Stimulated activated naive B cell treated with anti-CD40 and anti-IgM and Interleukin-4, amounts not matched to agents 10 μg/mL and 1 μg/mL and 100 μg/mL, for 72 hours (primary cell): ENCODE measurements around the gene INPP5B.

Source experiments
- ATAC-seq, 2 donors: fragments of 150-1000 bp; cut with Tn5 transposase; replicated peaks; 2 replicates each; pipeline ENCODE4 v1.10.0; 2021; ENCODE audit warnings: moderate library complexity in 1 of 2
- DNase-seq: peaks from one replicate; pipeline ENCODE4 v3.0.0; 2021
- H3K27ac Mint-ChIP-seq: one replicate; pipeline ENCODE4 v1.8.0; 2022; ENCODE audit warnings: mild to moderate bottlenecking, mixed read lengths
- H3K27me3 Mint-ChIP-seq, 2 donors: one replicate each; pipeline ENCODE4 v1.8.0; 2022; ENCODE audit warnings: mixed read lengths in 2 of 2
- H3K36me3 Mint-ChIP-seq, 2 donors: one replicate each; pipeline ENCODE4 v1.8.0; 2022; ENCODE audit warnings: mixed read lengths in 2 of 2, mild to moderate bottlenecking in 1 of 2
- H3K4me1 Mint-ChIP-seq, 2 donors: one replicate each; pipeline ENCODE4 v1.8.0; 2022; ENCODE audit warnings: mixed read lengths in 2 of 2, mild to moderate bottlenecking in 1 of 2
- H3K4me3 Mint-ChIP-seq, 2 donors: one replicate each; pipeline ENCODE4 v1.8.0; 2022; ENCODE audit warnings: mild to moderate bottlenecking in 2 of 2, mixed read lengths in 2 of 2, moderate library complexity in 1 of 2
- H3K9me3 Mint-ChIP-seq, 2 donors: one replicate each; pipeline ENCODE4 v1.8.0; 2022; ENCODE audit warnings: mixed read lengths in 2 of 2, mild to moderate bottlenecking in 1 of 2

Gene INPP5B

GRCh38 chr1:37892151-37893047, 54.5 kb downstream of the INPP5B start:
- Mint-ChIP-seq H3K36me3 (peaks cover 25 to 34% of the 10 kb centered on the region in 2 donors), H3K4me1 (peaks cover 7 to 9% of the 10 kb centered on the region in 2 donors), H3K4me3 (no peak overlapping the region), H3K27ac (peak overlapping the region; percentile 59), H3K27me3 (no peaks in the 10 kb centered on the region), H3K9me3 (peaks cover 6% of the 10 kb centered on the region in 2 donors)
- ATAC-seq (no peak), DNase-seq (no peak)

- ATAC-seq (peak; percentile 56 to 77), DNase-seq (no peak)
- Mint-ChIP-seq H3K27ac (no peak overlapping the region), H3K9me3 (peaks cover 6% of the 10 kb centered on the region in 2 donors), H3K4me3 (no peak overlapping the region), H3K27me3 (no peaks in the 10 kb centered on the region), H3K4me1 (peaks cover 7 to 9% of the 10 kb centered on the region in 2 donors), H3K36me3 (peaks cover 30 to 42% of the 10 kb centered on the region in 2 donors)
Measured at GRCh38 chr1:37890378-37891014, 56.4 kb downstream of the INPP5B start.

GRCh38 chr1:37888022-37888700, 58.7 kb downstream of the INPP5B start:
- H3K27ac Mint-ChIP-seq: no peak overlapping the region
- no peaks in the 10 kb centered on the region for H3K27me3 Mint-ChIP-seq
- DNase-seq (no peak), ATAC-seq (no peak)
- H3K36me3 Mint-ChIP-seq: peaks cover 22 to 42% of the 10 kb centered on the region in 2 donors
- peaks cover 0 to under 1% of the 10 kb centered on the region in 2 donors for H3K4me1 Mint-ChIP-seq
- no peak overlapping the region for H3K4me3 Mint-ChIP-seq
- no peaks in the 10 kb centered on the region for H3K9me3 Mint-ChIP-seq

- no peak for ATAC-seq
- peak overlapping the region; percentile 72 for H3K27ac Mint-ChIP-seq
- H3K9me3 Mint-ChIP-seq: no peaks in the 10 kb centered on the region
- H3K4me3 Mint-ChIP-seq: no peak overlapping the region
- H3K4me1 Mint-ChIP-seq: no peaks in the 10 kb centered on the region
- H3K27me3 Mint-ChIP-seq: no peaks in the 10 kb centered on the region
- no peak for DNase-seq
- peaks cover 33 to 56% of the 10 kb centered on the region in 2 donors for H3K36me3 Mint-ChIP-seq
Measured at GRCh38 chr1:37884145-37884544, 62.7 kb downstream of the INPP5B start.

- no peaks in the 10 kb centered on the region for H3K4me1 Mint-ChIP-seq
- H3K4me3 Mint-ChIP-seq: no peak overlapping the region
- no peaks in the 10 kb centered on the region for H3K27me3 Mint-ChIP-seq
- no peak overlapping the region for H3K27ac Mint-ChIP-seq
- H3K9me3 Mint-ChIP-seq: no peaks in the 10 kb centered on the region
- DNase-seq (no peak), ATAC-seq (no peak)
- H3K36me3 Mint-ChIP-seq: peaks cover 33 to 56% of the 10 kb centered on the region in 2 donors
Measured at GRCh38 chr1:37883671-37884070, 63.2 kb downstream of the INPP5B start.

- Mint-ChIP-seq H3K4me1 (no peaks in the 10 kb centered on the region), H3K27ac (no peak overlapping the region), H3K9me3 (no peaks in the 10 kb centered on the region), H3K27me3 (no peaks in the 10 kb centered on the region), H3K36me3 (peaks cover 45 to 51% of the 10 kb centered on the region in 2 donors), H3K4me3 (no peak overlapping the region)
- DNase-seq (no peak), ATAC-seq (no peak)
Measured at GRCh38 chr1:37879865-37880264, 67.0 kb downstream of the INPP5B start.

GRCh38 chr1:37878071-37878470, 68.8 kb downstream of the INPP5B start:
- Mint-ChIP-seq H3K4me1 (peaks cover 0 to 5% of the 10 kb centered on the region in 2 donors), H3K4me3 (no peak overlapping the region), H3K36me3 (peaks cover 51 to 56% of the 10 kb centered on the region in 2 donors), H3K27ac (no peak overlapping the region), H3K27me3 (no peaks in the 10 kb centered on the region), H3K9me3 (no peaks in the 10 kb centered on the region)
- DNase-seq: no peak
- ATAC-seq: no peak

- DNase-seq: no peak
Measured at GRCh38 chr1:37875833-37876232, 71.0 kb downstream of the INPP5B start.

GRCh38 chr1:37872692-37873091, 74.2 kb downstream of the INPP5B start:
- DNase-seq: no peak
- Mint-ChIP-seq H3K4me1 (peaks cover 0 to 5% of the 10 kb centered on the region in 2 donors), H3K36me3 (peaks cover 56 to 57% of the 10 kb centered on the region in 2 donors), H3K27me3 (no peaks in the 10 kb centered on the region), H3K4me3 (no peak overlapping the region), H3K9me3 (no peaks in the 10 kb centered on the region), H3K27ac (no peak overlapping the region)
- ATAC-seq: no peak

More at GRCh38 chr1:37875833-37876232, 71.0 kb downstream of the INPP5B start:
- H3K27me3 Mint-ChIP-seq: no peaks in the 10 kb centered on the region
- H3K36me3 Mint-ChIP-seq: peaks cover 46 to 54% of the 10 kb centered on the region in 2 donors
- H3K9me3 Mint-ChIP-seq: no peaks in the 10 kb centered on the region
- H3K4me3 Mint-ChIP-seq: no peak overlapping the region
- H3K27ac Mint-ChIP-seq: no peak overlapping the region
- peak in 1 of 2 donors; percentile 34 for ATAC-seq
- H3K4me1 Mint-ChIP-seq: peaks cover 0 to 5% of the 10 kb centered on the region in 2 donors

- H3K9me3 Mint-ChIP-seq: no peaks in the 10 kb centered on the region
Measured at GRCh38 chr1:37868466-37868865, 78.4 kb downstream of the INPP5B start.

GRCh38 chr1:37867784-37868183, 79.1 kb downstream of the INPP5B start:
- ATAC-seq: no peak
- Mint-ChIP-seq H3K27ac (no peak overlapping the region), H3K27me3 (no peaks in the 10 kb centered on the region), H3K4me1 (peaks cover 0 to 7% of the 10 kb centered on the region in 2 donors), H3K4me3 (no peak overlapping the region), H3K9me3 (no peaks in the 10 kb centered on the region), H3K36me3 (peaks cover 44 to 56% of the 10 kb centered on the region in 2 donors)
- DNase-seq: no peak

More at GRCh38 chr1:37868466-37868865, 78.4 kb downstream of the INPP5B start:
- Mint-ChIP-seq H3K4me1 (peaks cover 0 to 7% of the 10 kb centered on the region in 2 donors), H3K36me3 (peaks cover 49 to 60% of the 10 kb centered on the region in 2 donors), H3K4me3 (no peak overlapping the region), H3K27ac (no peak overlapping the region), H3K27me3 (no peaks in the 10 kb centered on the region)
- DNase-seq: no peak
- ATAC-seq: no peak

- no peaks in the 10 kb centered on the region for H3K27me3 Mint-ChIP-seq
- DNase-seq: no peak
Measured at GRCh38 chr1:37866491-37866890, 80.4 kb downstream of the INPP5B start.

GRCh38 chr1:37865348-37866120, 81.3 kb downstream of the INPP5B start:
- ATAC-seq (peak in 1 of 2 donors; percentile 20), DNase-seq (no peak)
- H3K4me1 Mint-ChIP-seq: peaks cover 0 to 9% of the 10 kb centered on the region in 2 donors
- H3K27ac Mint-ChIP-seq: peak overlapping the region; percentile 15
- H3K4me3 Mint-ChIP-seq: no peak overlapping the region
- H3K36me3 Mint-ChIP-seq: peaks cover 37 to 52% of the 10 kb centered on the region in 2 donors
- H3K27me3 Mint-ChIP-seq: no peaks in the 10 kb centered on the region
- no peaks in the 10 kb centered on the region for H3K9me3 Mint-ChIP-seq

More at GRCh38 chr1:37866491-37866890, 80.4 kb downstream of the INPP5B start:
- H3K27ac Mint-ChIP-seq: no peak overlapping the region
- peaks cover 42 to 55% of the 10 kb centered on the region in 2 donors for H3K36me3 Mint-ChIP-seq
- no peaks in the 10 kb centered on the region for H3K9me3 Mint-ChIP-seq
- H3K4me3 Mint-ChIP-seq: no peak overlapping the region
- peaks cover 0 to 7% of the 10 kb centered on the region in 2 donors for H3K4me1 Mint-ChIP-seq
- ATAC-seq: no peak
